GM18508 (cell line): ENCODE data around the gene DPP3.
A peak's percentile ranks its signal among the peaks of the same experiment; 100 is the strongest.
"Not testable (repeated sequence)": the region's sequence is repeated elsewhere in the genome, so short reads cannot be mapped to it uniquely, and the experiment has no call there.

ENCODE experiments used
- ATAC-seq: cut with Tn5 transposase; IDR thresholded peaks from one replicate; pipeline ENCODE4 v1.9.1; 2021; ENCODE audit warnings: moderate number of reproducible peaks; ENCODE audit not compliant: insufficient read depth, unreplicated experiment

Gene DPP3

DNA sequence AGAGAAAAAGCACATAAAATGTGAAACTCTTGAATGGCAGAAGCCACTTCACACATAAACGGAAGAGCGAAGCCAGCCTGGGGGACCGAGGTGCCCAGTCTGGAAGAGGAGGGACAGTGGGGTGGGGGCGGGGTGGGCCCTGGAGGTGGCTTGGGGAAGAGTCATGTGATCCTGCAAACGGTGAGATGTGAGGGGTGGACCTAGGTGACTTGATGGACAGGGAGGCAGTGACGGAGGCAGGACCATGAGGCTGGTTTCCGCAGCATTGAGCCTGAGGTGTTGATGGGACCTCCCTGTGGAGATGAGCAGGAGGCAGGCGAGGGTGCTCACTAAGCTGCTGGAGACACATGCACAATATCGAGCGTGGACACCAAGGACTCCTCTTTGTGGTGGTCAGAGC, 48.8 kb downstream of the DPP3 start:
- ATAC-seq = no peak

- no peak for ATAC-seq
Observed at GRCh38 chr11:66529655-66530054, 49.4 kb downstream of the DPP3 start.

DNA sequence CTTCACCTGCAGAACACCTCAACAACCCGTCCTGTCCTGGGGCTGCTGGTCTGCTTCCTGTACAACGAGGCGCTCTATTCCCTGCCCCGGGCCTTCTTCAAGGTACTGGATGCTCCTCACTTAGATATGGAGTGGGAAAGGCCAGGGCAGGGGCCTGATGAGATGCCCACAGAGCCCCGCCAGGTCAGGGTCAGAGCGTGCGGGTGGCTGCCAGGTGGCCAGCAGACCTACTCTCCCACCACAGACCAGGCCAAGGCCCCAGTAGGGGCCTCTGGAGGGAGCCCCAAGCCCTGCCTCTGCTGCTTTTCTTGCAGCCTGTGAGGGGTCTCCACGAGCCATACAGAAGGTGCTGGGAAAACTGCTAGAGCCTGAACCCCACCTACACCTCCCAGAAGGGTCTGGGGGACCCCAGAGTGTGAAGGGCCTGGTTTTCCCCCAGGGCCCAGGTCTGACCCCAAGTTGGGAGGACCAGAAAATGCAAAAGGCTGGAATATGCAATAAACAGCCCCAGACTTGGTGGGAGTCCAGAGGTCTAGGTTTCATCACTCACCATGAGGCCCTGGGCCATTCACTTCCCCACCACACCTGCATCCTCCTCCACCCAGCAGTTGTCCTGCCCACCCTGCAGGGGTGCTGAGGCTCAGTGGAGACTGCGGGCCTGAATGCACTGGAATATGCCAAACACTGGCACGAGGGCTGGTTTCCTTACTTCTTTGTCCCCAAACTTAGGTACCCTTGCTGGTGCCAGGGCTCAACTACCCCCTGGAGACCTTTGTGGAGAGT, 50.9 kb downstream of the DPP3 start:
- no peak for ATAC-seq

- ATAC-seq = no peak
Observed at GRCh38 chr11:66531841-66532240, 51.6 kb downstream of the DPP3 start.

- ATAC-seq = no peak
Observed at GRCh38 chr11:66532784-66533183, 52.5 kb downstream of the DPP3 start.

DNA sequence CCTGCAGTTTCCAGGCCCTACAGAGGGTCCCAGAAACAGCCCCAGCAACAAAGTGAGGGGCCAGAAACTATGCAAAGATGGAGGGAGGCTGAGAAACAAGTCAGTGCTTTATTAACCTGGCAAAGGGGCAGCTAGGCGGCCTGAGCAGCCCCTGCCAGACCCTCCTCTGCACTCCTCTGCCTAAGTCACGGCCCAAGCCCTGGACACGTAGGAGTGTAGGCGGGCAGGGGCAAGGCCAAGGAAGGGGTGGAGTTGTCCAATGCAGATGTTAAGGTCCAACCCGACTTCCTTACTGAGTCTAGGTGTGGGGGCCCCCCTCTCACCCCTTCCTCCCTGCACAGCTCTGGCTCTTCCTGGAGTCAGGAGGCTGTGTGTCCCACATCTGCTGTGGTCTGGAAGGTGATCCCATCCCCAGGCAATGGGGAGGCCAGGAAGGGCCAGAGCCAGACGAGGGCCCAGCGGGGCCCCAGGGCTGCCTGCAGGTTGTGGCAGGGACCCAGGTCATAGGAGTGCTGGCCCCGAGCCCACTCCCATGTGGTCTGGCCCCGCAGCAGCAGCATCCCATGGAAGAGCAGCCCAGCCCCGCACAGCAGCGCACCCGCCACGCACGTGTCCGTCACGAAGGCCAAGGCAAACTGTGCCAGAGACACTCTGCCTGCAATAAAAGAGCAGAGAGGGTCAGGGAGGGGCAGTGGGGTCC, 59.1 kb downstream of the DPP3 start:
- no peak for ATAC-seq

DNA sequence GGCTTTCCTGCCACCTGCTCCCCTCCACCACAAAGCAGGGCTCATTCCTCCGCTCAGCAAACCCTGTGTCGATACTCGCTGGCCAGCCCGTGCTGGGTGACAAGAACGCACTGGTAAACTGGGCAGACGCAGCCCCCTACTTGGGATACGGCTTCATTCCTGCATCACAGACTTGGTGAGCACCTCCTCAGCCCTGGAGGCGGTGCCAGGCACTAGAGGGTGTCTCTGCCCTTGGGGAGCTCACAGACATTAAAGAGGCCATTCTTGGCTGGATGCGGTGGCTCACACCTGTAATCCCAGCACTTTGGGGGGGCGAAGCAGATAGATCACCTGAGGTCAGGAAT, 59.6 kb downstream of the DPP3 start:
- ATAC-seq = no peak

DNA sequence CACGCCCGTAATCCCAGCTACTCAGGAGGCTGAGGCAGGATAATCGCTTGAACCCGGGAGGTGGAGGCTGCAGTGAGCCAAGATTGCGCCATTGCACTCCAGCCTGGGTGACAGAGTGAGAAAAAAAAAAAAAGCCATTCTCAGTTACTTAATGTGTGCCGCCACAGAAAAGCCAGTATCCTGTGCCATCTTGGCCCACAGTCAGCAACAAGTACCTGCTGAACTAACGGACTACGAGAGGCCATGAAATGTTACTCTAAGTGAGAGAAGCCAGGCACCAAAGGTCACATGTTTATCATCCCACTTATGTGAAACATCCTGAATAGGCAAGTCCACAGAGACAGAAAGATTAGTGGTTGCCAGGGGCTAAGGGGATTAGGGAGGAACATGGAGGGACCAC, 60.4 kb downstream of the DPP3 start:
- ATAC-seq = not testable (repeated sequence)

DNA sequence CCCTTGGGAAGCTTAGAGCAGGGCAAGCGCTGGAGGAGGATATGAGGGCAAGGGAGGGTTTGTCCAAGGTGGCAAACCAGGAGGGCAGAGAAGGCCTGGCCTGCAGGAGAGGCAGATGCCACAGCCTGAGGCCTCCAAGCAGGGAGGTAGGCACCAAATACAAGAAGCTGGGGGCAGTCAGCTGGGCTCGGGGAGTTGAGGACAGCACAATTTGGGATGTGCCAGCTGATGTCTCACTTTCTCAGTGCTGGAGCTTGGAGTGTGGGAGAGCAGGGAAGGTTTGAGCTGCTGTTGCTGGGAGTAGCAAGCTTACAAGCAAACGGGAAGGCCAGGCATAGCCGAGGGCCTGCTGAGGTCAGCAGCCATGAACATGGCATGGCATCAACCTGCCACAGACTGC, 61.7 kb downstream of the DPP3 start:
- ATAC-seq = no peak

DNA sequence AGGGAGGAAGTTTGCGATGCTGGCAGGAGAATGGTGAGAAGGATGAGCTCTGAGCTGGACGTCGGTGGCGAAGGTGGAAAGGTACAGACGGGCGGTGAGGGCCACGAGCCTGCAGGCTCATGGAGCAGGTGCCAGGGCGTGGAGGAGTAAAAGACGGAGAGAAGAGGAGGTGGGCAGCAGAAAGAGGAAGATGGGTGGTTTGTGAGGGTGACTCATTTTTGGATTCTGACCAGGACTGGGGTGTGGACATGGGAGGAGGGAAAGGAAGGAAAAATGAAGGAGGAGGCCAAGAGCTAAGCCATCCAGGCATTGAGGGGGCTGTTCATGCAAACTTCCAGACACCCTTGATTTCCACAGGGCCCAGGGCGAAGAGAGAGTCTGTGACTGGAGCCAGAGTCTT, 62.1 kb downstream of the DPP3 start:
- no peak for ATAC-seq

- no peak for ATAC-seq
Observed at GRCh38 chr11:66543263-66544107, 63.3 kb downstream of the DPP3 start.

- ATAC-seq = not testable (repeated sequence)
Observed at GRCh38 chr11:66544952-66545351, 64.7 kb downstream of the DPP3 start.

- peak; percentile 43 for ATAC-seq
Observed at GRCh38 chr11:66545701-66546367, 65.6 kb downstream of the DPP3 start, which contains the start of gene ZDHHC24. Gene ZDHHC24, minus strand, starts transcription at chr11:66546048. Its CDS starts 45 bp downstream, at chr11:66546003.

- ATAC-seq = no peak
Observed at GRCh38 chr11:66546368-66546965, 66.2 kb downstream of the DPP3 start, which contains the start of gene ACTN3. Gene ACTN3, plus strand, starts transcription at chr11:66546903. Its CDS starts 35 bp downstream, at chr11:66546938.

DNA sequence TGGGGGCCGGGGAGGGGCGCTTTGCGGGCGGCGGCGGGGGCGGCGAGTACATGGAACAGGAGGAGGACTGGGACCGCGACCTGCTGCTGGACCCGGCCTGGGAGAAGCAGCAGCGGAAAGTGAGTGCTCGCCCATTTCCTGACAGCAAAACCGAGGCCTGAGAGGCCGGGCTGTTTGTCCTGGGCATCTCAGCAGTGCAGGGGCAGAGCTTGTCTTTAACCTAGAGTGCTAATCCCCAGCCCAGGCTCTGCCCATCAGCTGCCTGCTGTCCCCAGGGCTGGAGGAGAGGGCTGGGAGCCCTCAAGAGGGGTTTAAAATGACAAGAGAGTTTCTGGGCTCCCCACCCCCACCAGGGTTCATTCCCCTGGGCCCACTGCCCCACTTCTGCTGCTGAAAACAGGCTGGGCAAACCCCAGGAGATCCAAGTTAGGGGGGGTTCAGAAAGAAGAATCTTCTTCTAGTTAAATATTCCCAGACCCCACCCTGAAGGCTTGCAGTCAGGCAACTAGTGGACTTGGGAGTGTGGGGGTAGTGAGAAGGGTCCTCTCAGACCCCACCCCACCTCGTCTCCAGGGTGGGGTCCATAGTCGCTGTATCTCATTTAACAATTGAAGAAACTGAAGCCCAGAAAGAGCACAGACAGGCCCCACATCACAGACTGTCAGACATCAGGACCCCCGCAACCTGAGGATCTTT, 66.9 kb downstream of the DPP3 start:
- ATAC-seq = no peak

DNA sequence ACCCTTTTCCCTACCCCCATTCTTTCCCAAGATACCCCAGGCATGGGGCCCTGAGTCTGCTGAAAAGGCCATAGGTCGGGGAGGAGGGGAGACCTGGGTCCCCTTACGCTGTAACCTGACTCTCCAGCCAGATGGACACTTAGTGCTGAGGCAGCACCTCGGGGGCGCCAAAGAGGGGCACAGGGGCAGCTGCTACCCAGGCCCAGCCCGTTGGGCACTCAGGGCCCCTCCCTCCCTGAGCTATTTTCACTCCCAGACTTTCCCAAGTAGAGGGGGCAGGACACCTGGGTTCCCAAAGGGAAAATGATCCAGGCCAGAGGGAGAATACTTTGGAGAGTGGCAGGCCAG, 67.4 kb downstream of the DPP3 start:
- no peak for ATAC-seq

GRCh38 chr11:66548041-66548440, 67.8 kb downstream of the DPP3 start:
- ATAC-seq = no peak

GRCh38 chr11:66548774-66549630, 68.8 kb downstream of the DPP3 start:
- no peak for ATAC-seq

DNA sequence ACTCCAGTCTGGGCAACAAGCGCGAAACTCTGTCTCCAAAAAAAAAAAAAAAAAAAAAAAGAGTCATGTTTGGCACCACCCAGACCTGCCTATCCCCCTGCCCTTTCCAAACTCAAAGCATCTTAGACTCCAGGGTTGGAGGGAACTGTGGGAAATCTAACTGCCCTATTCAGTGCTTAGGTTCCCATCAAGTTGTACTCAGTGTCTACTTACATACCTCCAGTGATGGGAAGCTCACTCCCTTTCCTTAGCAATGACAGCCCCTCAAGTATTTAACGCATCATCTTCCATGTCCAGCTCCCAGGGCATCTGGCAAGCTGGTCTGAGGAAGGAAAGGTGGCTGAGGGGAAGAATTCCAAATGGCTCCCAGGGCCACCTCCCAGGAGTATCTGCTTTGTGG, 69.5 kb downstream of the DPP3 start:
- no peak for ATAC-seq
